Peyer's patch (tissue), 4 donors: ENCODE data around the gene MECR.

ENCODE experiments used
- POLR2A ChIP-seq, 2 donors: fragments of 450-650 bp; IDR thresholded peaks; one replicate each; pipeline ENCODE4 v1.5.1; 2017; ENCODE audit warnings: antibody characterized with exemption in 2 of 2, mild to moderate bottlenecking in 2 of 2, moderate library complexity in 2 of 2
- TF ChIP-seq, protein P1 (sequence below), 6 experiments: fragments of 450-650 bp in 4 of 6; fragments of 200-600 bp in 2 of 6; sonication (generic) in 1 of 6; IDR thresholded peaks; one replicate each; pipeline ENCODE4 v1.5.1; 2017 to 2019; ENCODE audit warnings: antibody characterized with exemption in 6 of 6, mild to moderate bottlenecking in 3 of 6, moderate library complexity in 1 of 6

DNA sequence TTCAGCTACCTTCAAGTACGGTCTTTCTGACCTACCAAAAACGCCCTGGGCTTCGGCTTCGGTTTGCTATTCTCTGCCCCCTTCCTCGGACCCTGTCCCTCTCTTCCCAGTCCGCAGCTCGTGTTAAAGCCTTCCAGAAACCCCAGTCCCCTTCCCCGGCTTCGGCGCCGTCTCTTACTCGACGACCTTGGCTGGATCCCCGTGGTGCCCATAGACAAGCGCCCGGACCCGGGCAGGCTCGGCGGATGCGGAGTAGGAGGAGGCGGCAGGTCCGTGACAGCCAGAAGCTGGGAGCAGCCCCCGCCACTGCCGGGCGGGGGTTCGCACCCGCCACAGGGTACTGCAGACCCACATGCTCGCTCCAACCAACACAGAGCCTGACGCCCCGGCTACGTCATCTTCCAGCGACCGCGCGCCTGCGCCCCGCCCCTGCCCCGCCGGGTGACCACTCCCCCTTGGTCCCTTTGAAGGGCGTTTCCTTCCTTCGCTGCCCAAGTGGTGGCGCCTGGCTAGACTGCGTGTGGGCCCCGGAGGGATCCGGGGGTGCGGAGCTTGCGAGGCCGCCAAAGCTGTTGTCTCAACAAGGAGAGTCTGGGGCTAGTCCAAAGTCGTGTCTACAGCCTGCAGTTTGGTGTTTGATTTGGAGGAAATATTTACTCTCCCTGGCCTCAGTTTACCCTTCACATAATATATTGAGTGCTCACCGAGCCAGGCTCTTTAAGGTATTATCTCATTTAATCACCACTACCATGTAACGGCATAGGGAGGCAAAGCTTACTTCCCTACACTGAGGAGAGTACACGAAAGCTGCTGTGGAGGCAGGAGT is at the start of gene MECR:
- TF ChIP-seq, protein P1, sequence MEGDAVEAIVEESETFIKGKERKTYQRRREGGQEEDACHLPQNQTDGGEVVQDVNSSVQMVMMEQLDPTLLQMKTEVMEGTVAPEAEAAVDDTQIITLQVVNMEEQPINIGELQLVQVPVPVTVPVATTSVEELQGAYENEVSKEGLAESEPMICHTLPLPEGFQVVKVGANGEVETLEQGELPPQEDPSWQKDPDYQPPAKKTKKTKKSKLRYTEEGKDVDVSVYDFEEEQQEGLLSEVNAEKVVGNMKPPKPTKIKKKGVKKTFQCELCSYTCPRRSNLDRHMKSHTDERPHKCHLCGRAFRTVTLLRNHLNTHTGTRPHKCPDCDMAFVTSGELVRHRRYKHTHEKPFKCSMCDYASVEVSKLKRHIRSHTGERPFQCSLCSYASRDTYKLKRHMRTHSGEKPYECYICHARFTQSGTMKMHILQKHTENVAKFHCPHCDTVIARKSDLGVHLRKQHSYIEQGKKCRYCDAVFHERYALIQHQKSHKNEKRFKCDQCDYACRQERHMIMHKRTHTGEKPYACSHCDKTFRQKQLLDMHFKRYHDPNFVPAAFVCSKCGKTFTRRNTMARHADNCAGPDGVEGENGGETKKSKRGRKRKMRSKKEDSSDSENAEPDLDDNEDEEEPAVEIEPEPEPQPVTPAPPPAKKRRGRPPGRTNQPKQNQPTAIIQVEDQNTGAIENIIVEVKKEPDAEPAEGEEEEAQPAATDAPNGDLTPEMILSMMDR (IDR thresholded peaks at IDR 0.05), result peak in 2 of 6 experiments; percentile 20 to 40
- TF ChIP-seq POLR2A (IDR thresholded peaks at IDR 0.05), result peak in 1 of 2 donors; percentile 55
